Heart left ventricle (tissue), 13 donors: ENCODE measurements around the gene CHCHD6.

Experiments used
- CTCF ChIP-seq, 12 donors: fragments of 200-600 bp; sonication (generic) in 4 of 12; IDR thresholded peaks; one replicate each; pipeline versions ENCODE4 v1.5.0 to v1.8.0; 2018 to 2022; ENCODE audit warnings: antibody characterized with exemption in 12 of 12, mild to moderate bottlenecking in 5 of 12
- POLR2A ChIP-seq, 2 donors: fragments of 450-650 bp; IDR thresholded peaks; one replicate each; pipeline ENCODE4 v1.6.1; 2017; ENCODE audit warnings: antibody characterized with exemption in 2 of 2, mild to moderate bottlenecking in 2 of 2, moderate library complexity in 2 of 2
- donor health status: ischemic (EF 13 %, LVEDD 7.1; RV severe dilation, severe dysfunction).
- donor health status: DM: no; HTN: yes; CAD: no.
- donor health status: DM: no; HTN: no; CAD: no.
- donor health status: ischemic (EF 25% LVEDD 6.9; RV normal size, moderate dysfunction).
- donor health status: ischemic (EF 25% LVEDD 5.7; RV mildly dilated, moderate dysfunction).
- donor health status: ischemic (EF 35%, LVEDD 5.7; RV mildly dilated, moderate dysfunction).
- donor health status: nonischemic (EF 11% LVEDD 7.7; RV severe dilation, severe dysfunction).
- donor health status: DM: yes; HTN: yes; CAD: no.
- donor health status: PGD.
- donor health status: ischemic (EF 29% LVEDD 5.4; RV normal size, mild dysfunction).
- donor health status: nonischemic (EF 23%, LVEDD 6.1; RV moderate dilation, normal function).

GRCh38 chr3:126663257-126663656 lies 40.8 kb upstream of the CHCHD6 start:
- TF ChIP-seq CTCF (IDR thresholded peaks at IDR 0.05) (no peak), POLR2A (IDR thresholded peaks at IDR 0.05) (no peak)
